CD14-positive monocyte (primary cell): ENCODE measurements around the gene RSAD2. TPM values are rescaled to one million over a fixed set of nuclear protein-coding genes. Genes with fewer than 3 reads are reported as not detected.

Experiments used
- DNase-seq, 3 donors: peaks; one replicate each; pipeline ENCODE4 v3.0.0-alpha.2; 2011 to 2022
- H2AFZ ChIP-seq: 2 replicates; pipeline ENCODE4 v1.6.0; 2012; ENCODE audit warnings: mild to moderate bottlenecking, low read depth, low read length, inconsistent platforms; ENCODE audit not compliant: insufficient read depth, poor library complexity, severe bottlenecking
- H3K27ac ChIP-seq, 2 donors: 1 replicate in 1 of 2; 2 replicates in 1 of 2; pipeline ENCODE4 v1.5.1; 2012 to 2013; ENCODE audit warnings: low read length in 2 of 2, control low read depth in 1 of 2, inconsistent platforms in 1 of 2, low read depth in 1 of 2, mild to moderate bottlenecking in 1 of 2
- H3K27me3 ChIP-seq, 2 donors: one replicate each; pipeline versions ENCODE4 v1.6.0 to v1.6.1; 2011 to 2013; ENCODE audit warnings: low read length in 2 of 2; ENCODE audit not compliant: control insufficient read depth in 2 of 2, insufficient read depth in 2 of 2
- H3K36me3 ChIP-seq, 2 donors: replicated peaks in 1 of 2; 1 replicate in 1 of 2; 2 replicates in 1 of 2; pipeline versions ENCODE4 v1.5.1 to v1.6.1; 2012 to 2013; ENCODE audit warnings: low read length in 2 of 2, control low read depth in 1 of 2, inconsistent platforms in 1 of 2, mild to moderate bottlenecking in 1 of 2; ENCODE audit not compliant: insufficient read depth in 2 of 2, control insufficient read depth in 1 of 2
- H3K4me1 ChIP-seq, 2 donors: 1 replicate in 1 of 2; 2 replicates in 1 of 2; pipeline versions ENCODE4 v1.5.1 to v1.6.1; 2012 to 2013; ENCODE audit warnings: low read length in 2 of 2, control low read depth in 1 of 2, inconsistent platforms in 1 of 2, mild to moderate bottlenecking in 1 of 2, moderate library complexity in 1 of 2; ENCODE audit not compliant: insufficient read depth in 2 of 2, control insufficient read depth in 1 of 2
- H3K4me2 ChIP-seq: replicated peaks from 2 replicates; pipeline ENCODE3; 2012; ENCODE audit warnings: low read length, moderate library complexity, mild to moderate bottlenecking; ENCODE audit not compliant: poor library complexity, severe bottlenecking; ENCODE audit errors: extremely low read depth
- H3K4me3 ChIP-seq, 3 experiments: fragments of 200-600 bp in 1 of 3; sonication (generic) in 1 of 3; replicated peaks in 1 of 3; 1 replicate in 2 of 3; 2 replicates in 1 of 3; pipeline ENCODE4 v1.5.1; 2011 to 2013; ENCODE audit warnings: low read length in 3 of 3, mild to moderate bottlenecking in 3 of 3, control low read depth in 2 of 3, low read depth in 2 of 3, inconsistent platforms in 1 of 3, moderate library complexity in 1 of 3
- H3K79me2 ChIP-seq: 2 replicates; pipeline ENCODE4 v1.6.0; 2012; ENCODE audit warnings: mild to moderate bottlenecking, control low read depth, inconsistent platforms, low read length, moderate library complexity; ENCODE audit not compliant: insufficient read depth
- H3K9ac ChIP-seq: 2 replicates; pipeline ENCODE4 v1.6.0; 2017; ENCODE audit warnings: low read length, mild to moderate bottlenecking; ENCODE audit not compliant: insufficient read depth, poor library complexity, severe bottlenecking
- H3K9me3 ChIP-seq, 2 donors: replicated peaks in 1 of 2; 1 replicate in 1 of 2; 2 replicates in 1 of 2; pipeline versions ENCODE4 v1.5.1 to v1.6.1; 2012 to 2013; ENCODE audit warnings: low read length in 2 of 2, control low read depth in 1 of 2; ENCODE audit not compliant: control insufficient read depth in 1 of 2, insufficient read depth in 1 of 2
- H4K20me1 ChIP-seq: 2 replicates; pipeline ENCODE4 v1.6.0; 2012; ENCODE audit warnings: mild to moderate bottlenecking, low read length, control low read depth, moderate library complexity; ENCODE audit not compliant: insufficient read depth
- H3K27ac Mint-ChIP-seq, 7 donors: one replicate each; pipeline ENCODE4 v1.8.0; 2020; ENCODE audit warnings: mild to moderate bottlenecking in 7 of 7, mixed read lengths in 7 of 7, moderate library complexity in 6 of 7, inconsistent platforms in 2 of 7
- H3K27me3 Mint-ChIP-seq, 3 donors: one replicate each; pipeline ENCODE4 v1.8.0; 2021 to 2022; ENCODE audit warnings: low read depth in 3 of 3, mild to moderate bottlenecking in 3 of 3, mixed read lengths in 3 of 3, moderate library complexity in 3 of 3, inconsistent platforms in 1 of 3
- H3K36me3 Mint-ChIP-seq, 2 donors: one replicate each; pipeline ENCODE4 v1.8.0; 2020; ENCODE audit warnings: mixed read lengths in 2 of 2, inconsistent platforms in 1 of 2, mild to moderate bottlenecking in 1 of 2
- H3K4me1 Mint-ChIP-seq: one replicate; pipeline ENCODE4 v1.8.0; 2020; ENCODE audit warnings: mild to moderate bottlenecking, mixed read lengths
- H3K4me3 Mint-ChIP-seq, 2 donors: one replicate each; pipeline ENCODE4 v1.8.0; 2020; ENCODE audit warnings: mild to moderate bottlenecking in 2 of 2, mixed read lengths in 2 of 2, moderate library complexity in 1 of 2
- H3K9me3 Mint-ChIP-seq, 7 donors: one replicate each; pipeline ENCODE4 v1.8.0; 2020 to 2022; ENCODE audit warnings: mixed read lengths in 7 of 7, mild to moderate bottlenecking in 6 of 7, moderate library complexity in 6 of 7, inconsistent platforms in 2 of 7
- WGBS: methylation state at CpG from one replicate; pipeline ENCODE4 v1.1.5; 2013; ENCODE audit warnings: missing lambda C conversion rate; ENCODE audit not compliant: insufficient coverage; 5-methylcytosine and 5-hydroxymethylcytosine counted together
- intact Hi-C, 2 donors: fragments of 100-400 bp; cut with micrococcal nuclease; formaldehyde crosslinking; loops; one replicate each; pipeline versions ENCODE4 v1.15.0 to v1.15.1; 2023
- polyA plus RNA-seq, 3 donors: library from polyadenylated mRNA; depleted of rRNA in 1 of 3; unstranded in 2 of 3; stranded (reverse) in 1 of 3; fragments of 300-500 nt in 2 of 3; fragments of >200 nt in 1 of 3; fragmentation: Illumina TruSeq in 2 of 3; gene quantifications; 1 replicate in 2 of 3; 2 replicates in 1 of 3; pipeline ENCODE4 v1.2.3, GENCODE V29; 2012 to 2021
- TF ChIP-seq, protein P1 (sequence below): fragments of 200-600 bp; IDR thresholded peaks from one replicate; pipeline ENCODE4 v1.8.0; 2022; ENCODE audit warnings: antibody characterized with exemption, mild to moderate bottlenecking

RSAD2 gene
- polyA plus RNA-seq, 3 donors = 6.0 to 12.6 (median 10.3) TPM

DNA sequence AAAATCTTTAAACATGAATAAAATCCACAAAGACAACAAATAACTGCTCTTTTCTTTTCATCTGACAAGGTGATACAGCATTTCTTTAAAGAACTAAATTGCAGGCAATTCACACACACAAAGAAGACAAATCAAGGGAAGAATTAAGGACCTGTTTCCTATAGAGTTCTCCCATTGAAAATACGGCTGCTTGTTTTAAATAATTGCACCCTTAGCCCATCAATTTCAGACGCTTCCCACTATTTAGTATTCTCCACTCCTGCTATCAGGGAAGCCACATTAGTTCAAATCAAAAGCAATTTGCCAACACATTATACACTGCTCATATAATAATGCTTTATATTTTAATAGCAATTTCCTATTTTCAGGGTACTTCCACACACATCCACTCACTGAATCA lies 23.2 kb upstream of the RSAD2 start:
- Mint-ChIP-seq H3K9me3 (peaks cover 9 to 18% (median 11%) of the 10 kb centered on the region in 7 donors), H3K4me3 (no peak overlapping the region), H3K4me1 (peaks cover 9% of the 10 kb centered on the region), H3K36me3 (peaks cover 79 to 92% of the 10 kb centered on the region in 2 donors), H3K27ac (peak overlapping the region in 1 of 7 donors; percentile 53), H3K27me3 (no peaks in the 10 kb centered on the region)
- DNase-seq = no peak
- 100% methylated on average over 1 of the region's 2 CpGs for WGBS
- H3K79me2 ChIP-seq = no peaks in the 10 kb centered on the region
- H3K27ac ChIP-seq = no peak overlapping the region
- H3K9ac ChIP-seq = no peak overlapping the region
- H3K27me3 ChIP-seq = no peaks in the 10 kb centered on the region
- peaks cover 11 to 14% of the 10 kb centered on the region in 2 donors for H3K9me3 ChIP-seq
- intact Hi-C loops = no loop called here
- no peak overlapping the region for H2AFZ ChIP-seq
- TF ChIP-seq, protein P1, sequence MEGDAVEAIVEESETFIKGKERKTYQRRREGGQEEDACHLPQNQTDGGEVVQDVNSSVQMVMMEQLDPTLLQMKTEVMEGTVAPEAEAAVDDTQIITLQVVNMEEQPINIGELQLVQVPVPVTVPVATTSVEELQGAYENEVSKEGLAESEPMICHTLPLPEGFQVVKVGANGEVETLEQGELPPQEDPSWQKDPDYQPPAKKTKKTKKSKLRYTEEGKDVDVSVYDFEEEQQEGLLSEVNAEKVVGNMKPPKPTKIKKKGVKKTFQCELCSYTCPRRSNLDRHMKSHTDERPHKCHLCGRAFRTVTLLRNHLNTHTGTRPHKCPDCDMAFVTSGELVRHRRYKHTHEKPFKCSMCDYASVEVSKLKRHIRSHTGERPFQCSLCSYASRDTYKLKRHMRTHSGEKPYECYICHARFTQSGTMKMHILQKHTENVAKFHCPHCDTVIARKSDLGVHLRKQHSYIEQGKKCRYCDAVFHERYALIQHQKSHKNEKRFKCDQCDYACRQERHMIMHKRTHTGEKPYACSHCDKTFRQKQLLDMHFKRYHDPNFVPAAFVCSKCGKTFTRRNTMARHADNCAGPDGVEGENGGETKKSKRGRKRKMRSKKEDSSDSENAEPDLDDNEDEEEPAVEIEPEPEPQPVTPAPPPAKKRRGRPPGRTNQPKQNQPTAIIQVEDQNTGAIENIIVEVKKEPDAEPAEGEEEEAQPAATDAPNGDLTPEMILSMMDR = no peak
- H3K4me1 ChIP-seq = peaks cover 0 to 5% of the 10 kb centered on the region in 2 donors
- H3K4me2 ChIP-seq = no peak overlapping the region
- H3K4me3 ChIP-seq = no peak overlapping the region
- H3K36me3 ChIP-seq = peaks cover 63 to 99% of the 10 kb centered on the region in 2 donors
- H4K20me1 ChIP-seq = no peaks in the 10 kb centered on the region

- intact Hi-C loops = no loop called here
- Mint-ChIP-seq H3K4me1 (peaks cover 9% of the 10 kb centered on the region), H3K9me3 (peaks cover 12 to 25% (median 23%) of the 10 kb centered on the region in 7 donors), H3K4me3 (no peak overlapping the region), H3K27ac (peak overlapping the region in 1 of 7 donors; percentile 7), H3K27me3 (no peaks in the 10 kb centered on the region), H3K36me3 (peaks cover 80 to 92% of the 10 kb centered on the region in 2 donors)
- Histone ChIP-seq H3K4me2 (no peak overlapping the region), H3K4me1 (peaks cover 0 to 5% of the 10 kb centered on the region in 2 donors), H3K4me3 (no peak overlapping the region), H3K9me3 (peaks cover 18 to 21% of the 10 kb centered on the region in 2 donors), H2AFZ (no peak overlapping the region), H4K20me1 (no peaks in the 10 kb centered on the region), H3K27me3 (no peaks in the 10 kb centered on the region), H3K27ac (no peak overlapping the region), H3K79me2 (no peaks in the 10 kb centered on the region), H3K9ac (no peak overlapping the region), H3K36me3 (peaks cover 63 to 99% of the 10 kb centered on the region in 2 donors)
- DNase-seq = no peak
- TF ChIP-seq, protein P1 = no peak
These were observed 21.6 kb upstream of the RSAD2 start for GRCh38 chr2:6855860-6856547.
